HG03175 (cell line): Measurements from ENCODE around the gene NAT9.

ENCODE experiments used
- ATAC-seq: cut with Tn5 transposase; IDR thresholded peaks from one replicate; pipeline ENCODE4 v1.9.1; 2021; ENCODE audit warnings: mild to moderate bottlenecking, moderate library complexity; ENCODE audit not compliant: unreplicated experiment

NAT9 gene

DNA sequence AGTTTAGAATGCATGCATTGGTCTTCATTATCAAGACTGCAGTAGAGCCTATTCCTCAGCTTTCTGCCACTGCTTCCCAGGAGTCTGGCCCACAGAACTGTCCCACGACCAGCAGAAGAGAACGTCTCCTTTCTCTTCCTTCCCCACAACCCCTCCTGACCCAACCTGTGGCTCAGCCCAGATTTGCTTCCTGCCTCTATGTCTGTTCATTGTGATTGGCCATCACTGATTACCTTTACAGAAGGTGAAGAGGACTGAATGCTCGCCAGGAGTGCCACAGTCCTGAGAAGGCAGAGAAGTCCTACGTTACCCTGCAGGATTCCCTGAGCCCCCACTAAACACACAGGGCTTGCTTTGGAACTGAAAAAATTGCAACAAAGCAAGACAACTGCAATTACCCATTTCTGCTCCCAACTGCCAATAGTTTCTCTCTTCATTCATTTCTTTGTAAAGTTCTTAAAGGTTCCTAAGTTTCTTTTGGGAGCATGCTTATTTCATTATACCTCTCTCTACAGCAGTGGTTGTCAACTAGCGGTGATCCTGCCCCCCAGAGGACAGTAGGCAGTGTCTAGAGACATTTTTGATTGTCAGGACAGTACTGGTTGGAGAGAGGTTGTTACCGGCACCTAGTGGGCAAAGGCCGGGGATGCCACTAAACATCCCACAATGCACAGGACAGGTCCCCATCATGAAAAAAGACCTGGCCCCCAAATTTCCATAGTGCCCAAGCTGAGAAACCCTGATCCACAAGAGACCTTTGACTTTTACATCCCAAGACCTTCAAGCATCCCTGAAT lies 4.5 kb upstream of the NAT9 start:
- no peak for ATAC-seq

DNA sequence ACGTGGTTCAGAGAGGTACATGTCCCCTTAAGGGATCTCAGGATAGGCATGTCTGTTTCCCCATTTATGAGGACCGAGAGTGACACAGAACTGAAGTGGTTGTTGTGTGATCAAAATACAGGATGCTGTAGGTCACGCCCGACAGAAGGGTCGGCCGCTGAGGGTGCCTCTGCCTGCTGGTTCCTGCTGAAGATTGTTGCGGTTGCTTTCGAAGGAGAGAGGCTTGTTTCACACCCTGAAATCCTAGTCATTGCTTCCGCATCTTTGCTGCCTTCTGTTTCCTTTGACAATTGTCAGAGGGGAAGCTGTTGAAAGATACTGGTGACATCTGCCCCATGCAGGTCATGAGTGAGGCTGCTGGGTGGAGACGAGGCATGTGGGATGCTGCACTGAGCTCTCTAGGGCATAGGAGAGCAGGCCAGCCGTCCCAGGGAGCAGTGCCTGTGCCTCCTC lies 3.8 kb upstream of the NAT9 start:
- ATAC-seq, result peak; percentile 70

DNA sequence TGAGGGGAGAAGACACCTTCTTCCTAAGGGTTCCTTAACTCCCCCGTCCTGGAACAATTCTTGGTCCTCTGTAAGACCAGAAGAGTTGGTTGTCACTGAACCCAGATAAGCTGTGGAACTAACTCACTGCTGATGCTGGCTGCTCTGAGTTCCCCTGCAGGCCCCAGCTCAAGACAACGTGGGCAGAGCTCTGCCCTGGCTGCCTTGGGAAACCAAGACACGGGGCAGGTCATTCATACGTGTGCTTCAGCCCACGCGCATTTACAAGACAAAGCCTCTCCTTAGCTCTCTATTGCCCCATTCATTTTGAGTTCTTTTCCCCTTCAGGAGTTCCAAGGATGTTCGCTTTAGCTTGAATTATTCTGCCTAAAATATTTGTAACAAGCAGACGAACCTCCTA lies 3.4 kb upstream of the NAT9 start:
- peak; percentile 0 for ATAC-seq

GRCh38 chr17:74778960-74779359 lies 2.8 kb upstream of the NAT9 start:
- no peak for ATAC-seq

DNA sequence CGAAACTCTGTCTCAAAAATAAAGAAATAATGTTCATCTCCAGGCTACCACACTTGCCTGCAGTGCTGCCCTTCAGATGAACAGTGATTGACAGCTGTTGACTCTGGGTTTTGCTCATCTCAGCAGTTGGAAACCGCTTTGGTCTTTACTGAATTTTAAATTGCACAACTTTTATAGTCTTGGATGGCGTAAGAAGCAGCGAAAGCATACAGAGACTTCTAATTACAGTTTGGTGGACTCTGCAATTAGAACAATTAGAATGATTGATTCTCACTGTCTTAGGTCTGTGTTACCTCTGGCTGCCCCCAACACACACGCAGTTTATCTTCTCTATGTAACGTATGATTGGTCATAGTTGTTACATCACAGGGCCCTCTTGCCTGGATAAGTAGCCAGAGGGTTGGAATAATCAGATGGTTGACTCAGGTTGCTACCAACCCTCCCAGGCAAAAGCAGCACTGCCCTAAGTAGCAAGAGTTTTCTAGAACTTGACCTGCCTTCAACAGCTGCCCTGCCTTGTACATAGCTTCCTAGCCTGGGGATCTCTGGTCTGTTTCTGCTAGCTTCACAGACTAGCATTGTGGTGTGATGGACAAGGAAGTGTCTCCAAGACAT lies 1.9 kb upstream of the NAT9 start:
- ATAC-seq, result no peak

DNA sequence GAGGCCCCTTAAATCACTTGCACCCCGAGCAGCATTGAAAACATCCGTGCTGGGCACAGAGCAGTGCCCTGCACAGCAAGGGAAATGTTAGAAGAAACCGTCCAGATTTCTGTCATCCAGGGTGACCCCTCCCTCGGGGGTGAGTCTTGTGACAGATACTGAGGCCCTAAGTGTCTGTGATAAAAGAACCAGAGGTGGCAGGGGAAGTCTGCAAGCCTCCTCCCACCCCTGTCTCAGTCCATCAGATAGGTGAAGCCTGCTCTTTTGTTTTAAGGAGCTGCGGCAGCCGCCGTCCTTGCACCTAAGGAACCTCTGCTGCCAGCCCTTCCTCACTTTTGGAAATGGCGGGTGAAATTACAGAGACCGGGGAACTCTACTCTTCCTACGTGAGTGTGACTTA lies 845 bp upstream of the NAT9 start:
- no peak for ATAC-seq

DNA sequence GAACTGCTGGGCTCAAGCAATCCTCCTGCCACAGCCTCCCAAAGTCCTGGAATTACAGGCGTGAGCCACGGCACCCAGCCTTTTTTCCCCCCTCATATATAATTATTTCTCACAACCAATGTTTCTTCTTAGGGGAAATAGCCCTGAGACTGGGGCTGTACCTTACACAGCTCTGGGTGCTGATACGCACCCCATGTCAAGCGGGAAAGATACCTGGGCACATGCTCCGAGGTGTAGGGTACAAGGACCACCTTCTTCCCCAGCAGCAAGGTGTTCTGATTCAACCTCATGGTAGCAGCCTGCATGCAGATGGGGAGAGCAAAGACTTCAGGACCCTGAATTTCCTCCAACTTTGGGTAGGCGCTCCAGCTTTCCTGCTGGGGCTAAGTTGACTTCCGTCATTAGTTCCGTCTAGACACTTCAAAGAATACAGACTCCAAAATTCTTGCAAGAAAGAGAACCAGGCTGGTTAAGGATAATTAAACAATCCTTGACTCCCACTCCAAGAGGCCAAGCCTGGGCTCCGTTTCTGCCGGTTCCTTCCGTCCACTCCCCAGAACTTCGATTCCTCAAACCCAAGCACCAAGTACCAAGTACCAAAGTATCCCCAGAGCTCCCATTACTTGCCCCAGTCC lies 619 bp downstream of the NAT9 start:
- ATAC-seq, result no peak

DNA sequence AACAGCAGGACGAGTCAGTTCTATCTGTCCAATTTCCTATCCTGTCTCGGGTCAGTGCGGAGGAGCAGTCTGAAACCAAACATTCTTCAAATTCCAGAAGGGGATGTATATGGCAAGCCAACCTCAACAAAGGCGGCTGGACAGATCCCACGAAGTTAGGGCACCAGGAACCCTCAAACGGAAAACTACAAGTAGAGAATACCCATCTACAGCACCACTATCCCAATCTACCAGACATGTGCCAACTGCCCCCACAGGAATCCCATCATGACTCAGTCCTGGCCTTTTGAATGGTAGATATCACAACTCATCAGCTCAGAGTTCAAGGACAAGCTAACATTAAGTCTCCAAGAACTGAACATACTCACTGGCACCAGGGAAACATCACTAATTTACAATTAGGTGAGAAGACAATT lies 2.3 kb downstream of the NAT9 start:
- no peak for ATAC-seq

DNA sequence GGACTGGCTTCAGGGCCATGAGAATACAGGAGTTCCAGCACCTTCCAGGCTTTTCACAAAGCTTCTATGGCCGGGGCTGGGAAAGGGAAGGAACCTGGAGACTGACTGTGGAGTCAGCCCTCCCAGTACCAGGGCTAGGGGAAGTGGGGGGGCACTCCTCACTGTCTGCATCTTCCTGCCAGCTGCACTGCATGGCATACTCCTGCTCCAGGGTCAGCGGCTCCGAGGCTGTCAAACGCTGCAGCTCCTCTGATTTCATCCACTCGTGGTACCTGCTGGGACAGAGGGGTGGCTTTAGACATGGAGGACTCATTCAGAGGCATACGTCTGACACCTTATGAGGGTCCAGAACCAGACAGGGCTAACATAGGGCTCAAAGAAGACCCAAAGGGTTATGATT lies 2.7 kb downstream of the NAT9 start:
- no peak for ATAC-seq

DNA sequence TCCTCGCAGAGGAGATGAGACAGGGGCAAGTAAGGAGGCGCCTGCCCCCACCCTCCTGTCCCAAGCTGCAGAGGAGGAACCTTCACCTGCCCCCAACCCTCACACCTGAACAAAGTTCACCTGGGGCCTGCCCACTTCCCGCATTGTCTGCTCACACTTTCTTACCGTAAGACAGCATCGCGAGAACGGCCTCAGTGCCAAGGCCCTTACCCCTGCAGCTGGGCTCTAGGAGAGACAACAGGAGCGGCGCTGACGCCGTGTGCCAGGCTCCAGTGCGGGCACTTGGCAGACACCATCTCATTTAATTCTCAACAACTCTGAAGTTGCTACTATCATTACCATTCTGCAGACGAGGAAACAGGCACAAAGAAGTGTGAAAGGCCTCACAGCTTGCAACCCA lies 4.1 kb downstream of the NAT9 start:
- ATAC-seq, result no peak

- ATAC-seq, result no peak
Measured at GRCh38 chr17:74771319-74771914, 4.7 kb downstream of the NAT9 start.

GRCh38 chr17:74770498-74771318 lies 5.4 kb downstream of the NAT9 start:
- ATAC-seq, result peak; percentile 55

DNA sequence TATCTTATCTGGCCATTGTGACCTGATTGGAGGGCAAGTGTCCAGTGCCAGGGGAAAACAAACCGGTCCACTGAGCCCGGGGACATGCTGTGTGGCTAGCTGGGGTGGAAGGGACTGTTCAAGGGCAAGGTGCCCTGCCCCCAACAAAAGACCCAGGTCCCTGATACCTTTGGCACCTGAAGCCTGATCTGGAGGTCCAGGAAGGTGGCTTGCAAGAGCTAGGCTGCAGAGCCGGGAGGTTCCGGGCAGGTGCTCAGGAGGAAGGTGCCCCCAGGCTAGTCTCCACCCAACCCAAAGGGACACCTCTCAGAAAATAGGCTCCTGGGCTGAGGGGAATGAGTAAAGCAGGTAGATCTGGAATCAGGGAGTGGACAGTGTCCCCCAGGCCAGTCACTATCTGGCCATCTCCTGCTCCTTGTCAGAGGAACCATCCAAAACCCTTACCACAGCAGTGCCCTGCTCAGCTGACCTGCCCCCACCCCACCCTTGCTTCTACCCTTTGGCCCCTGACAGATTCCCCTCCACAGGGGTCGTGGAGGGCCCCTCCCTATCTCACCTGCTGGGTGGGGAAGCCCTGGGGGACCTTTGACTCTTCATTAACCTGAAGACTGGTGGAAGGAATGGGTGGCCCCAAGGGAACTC lies 6.2 kb downstream of the NAT9 start:
- no peak for ATAC-seq

- ATAC-seq, result no peak
Measured at GRCh38 chr17:74769266-74769855, 6.8 kb downstream of the NAT9 start.

DNA sequence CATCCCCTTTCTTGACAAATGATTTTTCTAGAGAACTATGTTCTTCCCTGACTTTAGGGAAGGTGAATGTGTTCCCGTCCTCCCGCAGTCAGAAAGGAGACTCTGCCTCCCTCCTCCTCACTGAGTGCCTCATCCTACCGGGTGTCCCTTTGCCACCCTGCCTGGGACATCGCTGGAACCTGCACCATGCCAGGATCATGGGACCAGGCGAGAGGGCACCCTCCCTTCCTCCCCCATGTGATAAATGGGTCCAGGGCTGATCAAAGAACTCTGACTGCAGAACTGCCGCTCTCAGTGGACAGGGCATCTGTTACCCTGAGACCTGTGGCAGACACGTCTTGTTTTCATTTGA lies 7.4 kb downstream of the NAT9 start:
- no peak for ATAC-seq

- ATAC-seq, result no peak
Measured at GRCh38 chr17:74768069-74768762, 7.9 kb downstream of the NAT9 start.

- no peak for ATAC-seq
Measured at GRCh38 chr17:74767111-74767516, 9.0 kb downstream of the NAT9 start.

- ATAC-seq, result no peak
Measured at GRCh38 chr17:74766413-74766812, 9.7 kb downstream of the NAT9 start.

DNA sequence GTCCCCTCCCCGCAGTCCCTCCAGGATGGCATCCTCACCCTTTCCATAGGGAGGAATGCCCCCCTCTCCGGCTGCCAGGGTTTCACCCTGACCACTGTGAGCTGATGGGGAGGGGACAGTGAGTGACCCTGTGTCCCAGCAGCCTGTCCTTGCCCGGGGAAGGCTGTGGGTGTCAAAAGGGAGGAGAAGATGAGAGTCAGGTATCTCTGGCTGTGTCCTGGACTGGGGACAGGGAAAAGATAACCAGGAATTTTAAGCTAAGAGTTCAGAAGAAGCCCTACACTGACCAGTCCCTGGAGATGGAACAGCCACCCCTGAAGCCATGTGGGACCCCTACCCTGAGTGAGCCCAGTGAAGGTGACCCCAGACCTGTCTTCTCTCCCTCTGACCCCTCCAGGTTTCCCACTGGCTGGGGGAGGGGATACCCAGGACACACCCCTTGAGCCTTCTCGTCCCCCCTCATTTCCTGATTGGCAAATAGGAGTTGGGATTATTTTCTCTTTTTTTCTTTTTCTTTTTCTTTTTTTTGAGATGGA lies 11.3 kb downstream of the NAT9 start:
- no peak for ATAC-seq
